Transverse colon (tissue), 3 donors: ENCODE data around the gene S100A3.

ENCODE experiments used
- CTCF ChIP-seq, 5 experiments: fragments of 200-600 bp in 3 of 5; fragments of 450-650 bp in 2 of 5; sonication (generic) in 3 of 5; IDR thresholded peaks; 1 replicate in 2 of 5; 2 replicates in 3 of 5; pipeline ENCODE4 v1.5.1; 2016 to 2017; ENCODE audit warnings: antibody characterized with exemption in 5 of 5, inconsistent platforms in 3 of 5, mild to moderate bottlenecking in 2 of 5, moderate library complexity in 1 of 5
- POLR2A ChIP-seq: fragments of 450-650 bp; IDR thresholded peaks from one replicate; pipeline ENCODE4 v1.6.1; 2016; ENCODE audit warnings: antibody characterized with exemption, mild to moderate bottlenecking, moderate library complexity

GRCh38 chr1:153552335-153552734 is 3.3 kb upstream of the S100A3 start:
- no peak for TF ChIP-seq CTCF (IDR thresholded peaks at IDR 0.05)
- no peak for TF ChIP-seq POLR2A
